Limb (tissue), 2 donors: Measurements from ENCODE around the gene ASIC3.

Experiments
- DNase-seq, 2 donors: peaks; one replicate each; pipeline ENCODE4 v3.0.0-alpha.2; 2016; ENCODE audit errors: extremely low spot score in 2 of 2

The ASIC3 gene

GRCh38 chr7:151085329-151085690, 37.0 kb downstream of the ASIC3 start:
- DNase-seq = no peak

- peak; percentile 78 to 92 for DNase-seq
Observed at GRCh38 chr7:151085691-151086620, 37.6 kb downstream of the ASIC3 start, which contains the start of gene AGAP3. TSS of gene AGAP3 (plus strand) at chr7:151086475. CDS start at chr7:151086742, 267 bp downstream.

- peak in 1 of 2 donors; percentile 69 for DNase-seq
Observed at GRCh38 chr7:151086802-151087244, 38.5 kb downstream of the ASIC3 start.

GRCh38 chr7:151087245-151088018, 39.1 kb downstream of the ASIC3 start:
- DNase-seq = peak in 1 of 2 donors; percentile 57

- no peak for DNase-seq
Observed at GRCh38 chr7:151088019-151088855, 39.9 kb downstream of the ASIC3 start.

GRCh38 chr7:151088856-151089699, 40.7 kb downstream of the ASIC3 start:
- DNase-seq = peak in 1 of 2 donors; percentile 63

DNA sequence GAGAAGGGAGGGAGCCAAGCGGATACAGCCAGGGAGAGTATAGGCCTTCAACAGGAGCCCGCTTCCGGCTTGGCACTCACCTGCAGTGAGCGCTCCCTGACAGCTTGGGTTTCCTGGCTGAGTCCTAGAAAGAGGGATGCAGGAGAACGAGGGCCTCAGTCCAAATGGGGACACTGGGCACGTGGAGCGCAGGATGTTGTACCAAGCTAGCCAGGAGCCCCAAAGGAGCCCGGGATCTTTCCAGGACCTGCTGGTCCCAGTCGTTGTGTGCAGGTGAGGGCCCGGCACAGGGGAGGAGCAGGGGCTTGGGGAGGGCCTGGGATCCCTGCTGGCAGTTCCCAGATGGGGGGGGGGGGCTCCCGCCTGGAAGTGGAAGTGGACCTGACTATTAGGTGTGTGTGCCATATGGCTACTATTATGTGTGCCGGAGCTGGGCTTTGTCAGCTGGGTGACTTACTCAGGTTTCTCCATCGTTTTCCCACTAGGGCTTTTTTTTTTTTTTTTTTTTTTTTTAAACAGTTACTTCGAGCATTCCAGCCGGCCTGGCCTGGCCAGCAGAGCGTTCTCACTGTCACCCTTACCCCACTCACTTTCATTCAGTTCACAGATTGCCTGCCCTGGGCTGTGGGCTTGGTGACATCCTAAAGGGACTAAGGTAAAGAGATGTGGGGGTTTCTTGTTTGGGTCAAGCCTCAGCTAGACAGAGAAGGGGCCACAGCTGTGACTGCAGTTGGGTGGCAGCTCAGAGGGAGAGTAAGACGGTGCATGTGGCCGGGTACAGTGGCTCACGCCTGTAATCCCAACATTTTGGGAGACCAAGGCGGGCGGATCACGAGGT, 41.8 kb downstream of the ASIC3 start:
- DNase-seq = no peak

DNA sequence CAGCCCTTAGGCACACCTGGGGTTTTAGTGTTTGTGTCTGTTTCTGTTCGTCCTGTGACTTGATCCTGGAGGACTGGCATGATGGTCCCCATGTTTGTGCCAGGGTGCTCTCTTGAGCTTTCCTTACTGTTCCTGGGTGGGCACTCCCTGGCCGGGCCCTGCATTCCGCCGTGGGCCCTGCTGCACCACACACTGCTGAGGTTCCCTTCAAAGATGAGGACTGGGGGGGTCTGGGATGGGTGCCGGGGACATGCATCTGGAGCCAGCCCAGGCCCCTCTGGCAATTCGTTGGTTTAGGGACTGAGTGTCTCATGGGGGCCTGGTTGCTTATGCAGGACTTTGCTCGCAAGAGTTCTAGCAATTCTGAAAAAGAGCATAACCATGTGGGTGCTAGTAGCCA, 42.7 kb downstream of the ASIC3 start:
- no peak for DNase-seq

GRCh38 chr7:151091431-151091830, 43.1 kb downstream of the ASIC3 start:
- no peak for DNase-seq

GRCh38 chr7:151091988-151092387, 43.7 kb downstream of the ASIC3 start:
- DNase-seq = no peak

DNA sequence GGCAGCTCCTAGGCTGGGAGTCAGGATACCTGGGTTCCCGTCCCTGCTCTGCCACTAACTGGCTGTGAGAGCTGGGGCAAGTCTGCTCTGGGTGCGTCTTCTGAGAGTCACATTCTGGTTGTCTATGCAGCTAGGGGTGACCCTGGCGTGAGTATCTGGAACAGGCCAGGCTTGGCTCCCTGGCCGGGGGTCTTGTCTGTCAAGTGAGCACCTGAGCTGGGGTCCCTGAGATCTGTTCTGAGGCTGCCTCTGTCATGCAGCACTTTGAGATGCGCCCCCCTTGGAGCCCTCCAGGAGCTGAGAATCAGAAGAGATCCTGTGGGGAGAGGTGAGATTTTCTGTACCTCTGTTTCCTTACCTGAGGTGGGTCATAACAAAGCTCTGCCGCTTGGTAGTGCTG, 45.4 kb downstream of the ASIC3 start:
- no peak for DNase-seq

GRCh38 chr7:151094675-151095074, 46.3 kb downstream of the ASIC3 start:
- no peak for DNase-seq

DNA sequence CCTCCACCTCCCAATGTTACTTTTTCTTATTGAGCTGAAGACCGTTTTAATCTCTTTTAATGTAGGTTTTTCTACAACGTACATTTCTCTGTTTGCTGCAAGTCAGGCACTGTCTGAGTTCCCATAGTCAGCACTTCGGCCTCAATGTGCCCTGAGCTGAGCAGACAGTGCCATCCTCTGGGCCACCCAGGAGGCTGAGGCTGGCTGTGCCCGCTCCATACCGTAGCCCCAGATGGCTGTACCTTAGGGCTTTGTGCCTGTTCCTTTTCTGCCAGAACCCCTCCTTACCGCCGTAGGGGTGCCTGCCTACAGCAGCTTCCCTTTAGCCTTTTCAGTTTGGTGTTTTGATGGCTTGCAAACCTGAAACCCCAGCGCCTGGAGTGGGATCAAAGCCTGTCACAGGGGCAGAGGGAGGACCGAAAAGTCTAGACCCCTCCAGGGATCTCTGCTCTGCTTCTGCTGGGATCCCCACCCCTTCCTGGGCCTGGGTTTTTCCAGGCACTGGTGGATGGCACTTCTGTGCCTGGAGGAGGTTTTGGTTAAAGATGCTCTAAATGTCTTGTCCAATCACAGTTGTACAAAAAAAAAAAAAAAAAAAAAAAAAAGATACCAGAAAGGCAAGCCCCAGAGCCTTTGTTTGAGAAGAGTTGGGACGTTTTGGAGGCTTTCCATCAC, 46.9 kb downstream of the ASIC3 start:
- DNase-seq = no peak

DNA sequence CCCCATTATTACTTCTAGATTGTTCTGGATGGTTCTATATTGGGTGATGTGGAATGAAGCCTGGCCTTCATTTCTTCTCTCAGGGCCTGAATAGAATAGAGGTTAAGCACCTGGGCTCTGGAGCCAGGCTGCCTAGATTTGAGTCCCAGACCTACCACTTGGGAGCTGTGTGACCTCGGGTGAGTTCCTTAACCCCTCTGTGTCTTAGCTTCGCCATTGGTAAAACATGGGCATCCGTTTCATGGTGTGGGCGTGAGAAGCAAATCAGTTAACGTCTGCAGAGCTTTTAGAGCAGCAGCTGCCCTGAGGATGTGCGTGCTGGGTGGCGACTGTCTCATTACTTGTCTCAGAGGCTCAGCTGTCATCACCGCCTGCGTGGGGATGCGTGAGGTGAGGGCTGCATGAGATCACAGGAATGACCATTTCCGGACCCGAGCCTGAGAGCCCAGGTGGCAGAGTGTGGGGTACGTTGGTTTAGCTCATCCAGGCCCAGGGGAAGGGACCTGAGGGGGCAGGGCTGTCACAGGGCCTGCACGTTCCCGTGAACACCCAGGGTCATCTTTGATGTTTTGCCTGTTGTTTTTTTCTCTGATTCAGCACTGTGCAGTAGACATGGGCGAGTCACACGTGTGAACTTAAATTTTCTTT, 47.6 kb downstream of the ASIC3 start:
- DNase-seq = no peak

- DNase-seq = no peak
Observed at GRCh38 chr7:151099486-151100211, 51.3 kb downstream of the ASIC3 start.

DNA sequence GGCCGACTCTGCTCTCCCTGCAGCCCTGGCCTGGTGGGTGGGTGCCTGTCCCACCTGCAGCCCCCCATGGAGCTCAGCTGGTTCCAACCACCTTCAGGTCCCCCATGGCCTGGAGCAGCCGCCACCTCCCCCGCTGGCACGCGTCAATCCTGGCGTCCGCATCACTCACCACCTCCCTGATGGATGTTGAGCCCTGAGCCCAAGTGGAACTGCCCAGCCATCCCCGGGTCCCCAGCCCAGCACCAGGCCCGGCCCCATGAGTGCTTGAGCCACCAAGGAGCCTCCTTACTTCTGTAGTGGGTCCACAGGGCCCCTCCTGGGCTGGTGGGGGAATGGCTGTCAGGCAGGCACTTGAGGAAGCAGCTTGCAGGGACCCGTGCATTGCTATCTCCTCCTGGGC, 52.6 kb downstream of the ASIC3 start:
- DNase-seq = no peak

- no peak for DNase-seq
Observed at GRCh38 chr7:151101621-151102396, 53.5 kb downstream of the ASIC3 start.
